WTC11 (cell line): Measurements from ENCODE around the gene IP6K3. TPM values are rescaled to one million over a fixed set of nuclear protein-coding genes. Genes with fewer than 3 reads are reported as not detected.

ENCODE experiments used
- ATAC-seq: fragments of 200-7000 bp; cut with Tn5 transposase; 2 replicates; pipeline ENCODE4 v1.10.0; 2021; ENCODE audit warnings: mild to moderate bottlenecking, moderate library complexity
- CTCF ChIA-PET: fragments of 300-600 bp; sonication (Branson Sonifier 250); formaldehyde crosslinking; loops from one replicate; lab custom pipeline; 2021; ENCODE audit warnings: antibody characterized with exemption; lab: Charles Lee
- POLR2A ChIA-PET: fragments of 350-600 bp; sonication (Branson Sonifier 250); formaldehyde crosslinking; loops from one replicate; lab custom pipeline; 2021; ENCODE audit warnings: antibody characterized with exemption; lab: Charles Lee
- DNase-seq: peaks from one replicate; pipeline ENCODE4 v3.0.0; 2021; ENCODE audit warnings: low spot score
- H3K27ac Mint-ChIP-seq: 2 replicates; pipeline ENCODE4 v1.8.0; 2021; ENCODE audit warnings: mixed read lengths
- H3K27me3 Mint-ChIP-seq: 2 replicates; pipeline ENCODE4 v1.8.0; 2021; ENCODE audit warnings: low read depth, mild to moderate bottlenecking, moderate library complexity, mixed read lengths
- H3K36me3 Mint-ChIP-seq: 2 replicates; pipeline ENCODE4 v1.8.0; 2021; ENCODE audit warnings: mixed read lengths
- H3K4me1 Mint-ChIP-seq: 2 replicates; pipeline ENCODE4 v1.8.0; 2022; ENCODE audit warnings: mixed read lengths
- H3K4me3 Mint-ChIP-seq: 2 replicates; pipeline ENCODE4 v1.8.0; 2021; ENCODE audit warnings: mild to moderate bottlenecking, moderate library complexity, mixed read lengths
- H3K9me3 Mint-ChIP-seq: 2 replicates; pipeline ENCODE4 v1.8.0; 2021; ENCODE audit warnings: mixed read lengths
- FOXK1 ChIP-seq: sonication (generic); formaldehyde crosslinking; IDR thresholded peaks from 2 replicates; pipeline ENCODE4 v1.8.0; 2022; ENCODE audit warnings: mild to moderate bottlenecking, moderate library complexity, missing genetic modification reagents
- IRF2 ChIP-seq: sonication (generic); formaldehyde crosslinking; IDR thresholded peaks from 2 replicates; pipeline ENCODE4 v1.8.0; 2022; ENCODE audit warnings: low read depth, missing genetic modification reagents, borderline replicate concordance
- NFATC4 ChIP-seq: fragments of 250-450 bp; sonication (Bioruptor Pico); IDR thresholded peaks from 2 replicates; pipeline ENCODE4 v1.9.0; 2021; ENCODE audit warnings: mild to moderate bottlenecking
- NR3C1 ChIP-seq: sonication (generic); formaldehyde crosslinking; conservative IDR thresholded peaks from 2 replicates; pipeline ENCODE4 v1.8.1; 2023; ENCODE audit warnings: low read depth, mild to moderate bottlenecking, missing genetic modification reagents
- PRRX2 ChIP-seq: fragments of 250-450 bp; sonication (Bioruptor Pico); IDR thresholded peaks from 2 replicates; pipeline ENCODE4 v1.8.0; 2021; ENCODE audit warnings: mild to moderate bottlenecking
- SMAD4 ChIP-seq: sonication (generic); formaldehyde crosslinking; IDR thresholded peaks from 2 replicates; pipeline ENCODE4 v1.8.0; 2022; ENCODE audit warnings: mild to moderate bottlenecking, missing genetic modification reagents
- ZBTB21 ChIP-seq: sonication (generic); formaldehyde crosslinking; IDR thresholded peaks from 2 replicates; pipeline ENCODE4 v1.8.1; 2023; ENCODE audit warnings: mild to moderate bottlenecking, missing genetic modification reagents, borderline replicate concordance
- ZNF232 ChIP-seq: sonication (generic); formaldehyde crosslinking; IDR thresholded peaks from 2 replicates; pipeline ENCODE4 v1.8.0; 2022; ENCODE audit warnings: mild to moderate bottlenecking, missing genetic modification reagents
- ZNF416 ChIP-seq: fragments of 250-450 bp; sonication (Bioruptor Pico); IDR thresholded peaks from 2 replicates; pipeline ENCODE4 v1.9.0; 2021; ENCODE audit warnings: mild to moderate bottlenecking, inconsistent platforms
- total RNA-seq: library from RNA; stranded (reverse); gene quantifications from 3 replicates; pipeline ENCODE4 v1.2.3, GENCODE V29; 2021
- TF ChIP-seq, protein P1 (sequence below): sonication (generic); formaldehyde crosslinking; IDR thresholded peaks from 2 replicates; pipeline ENCODE4 v1.8.0; 2022; ENCODE audit warnings: mild to moderate bottlenecking, missing genetic modification reagents
- TF ChIP-seq, protein P2 (sequence below): fragments of 250-450 bp; sonication (Bioruptor Pico); conservative IDR thresholded peaks from 2 replicates; pipeline ENCODE4 v1.9.0; 2021; ENCODE audit warnings: mild to moderate bottlenecking
- TF ChIP-seq, protein P3 (sequence below): sonication (generic); formaldehyde crosslinking; IDR thresholded peaks from 2 replicates; pipeline ENCODE4 v1.8.0; 2023; ENCODE audit warnings: missing genetic modification reagents
- TF ChIP-seq, protein P4 (sequence below): fragments of 250-450 bp; sonication (Bioruptor Pico); IDR thresholded peaks from 2 replicates; pipeline ENCODE4 v1.9.0; 2021; ENCODE audit warnings: mild to moderate bottlenecking
- TF ChIP-seq, protein P5 (sequence below): sonication (generic); formaldehyde crosslinking; IDR thresholded peaks from 2 replicates; pipeline ENCODE4 v1.8.1; 2023; ENCODE audit warnings: mild to moderate bottlenecking, moderate library complexity, missing genetic modification reagents
- TF ChIP-seq, protein P6 (sequence below): sonication (generic); formaldehyde crosslinking; IDR thresholded peaks from 2 replicates; pipeline ENCODE4 v1.8.0; 2022; ENCODE audit warnings: missing genetic modification reagents

Gene IP6K3
- total RNA-seq, 1 experiment from 2014 or later = 1.1 TPM

DNA sequence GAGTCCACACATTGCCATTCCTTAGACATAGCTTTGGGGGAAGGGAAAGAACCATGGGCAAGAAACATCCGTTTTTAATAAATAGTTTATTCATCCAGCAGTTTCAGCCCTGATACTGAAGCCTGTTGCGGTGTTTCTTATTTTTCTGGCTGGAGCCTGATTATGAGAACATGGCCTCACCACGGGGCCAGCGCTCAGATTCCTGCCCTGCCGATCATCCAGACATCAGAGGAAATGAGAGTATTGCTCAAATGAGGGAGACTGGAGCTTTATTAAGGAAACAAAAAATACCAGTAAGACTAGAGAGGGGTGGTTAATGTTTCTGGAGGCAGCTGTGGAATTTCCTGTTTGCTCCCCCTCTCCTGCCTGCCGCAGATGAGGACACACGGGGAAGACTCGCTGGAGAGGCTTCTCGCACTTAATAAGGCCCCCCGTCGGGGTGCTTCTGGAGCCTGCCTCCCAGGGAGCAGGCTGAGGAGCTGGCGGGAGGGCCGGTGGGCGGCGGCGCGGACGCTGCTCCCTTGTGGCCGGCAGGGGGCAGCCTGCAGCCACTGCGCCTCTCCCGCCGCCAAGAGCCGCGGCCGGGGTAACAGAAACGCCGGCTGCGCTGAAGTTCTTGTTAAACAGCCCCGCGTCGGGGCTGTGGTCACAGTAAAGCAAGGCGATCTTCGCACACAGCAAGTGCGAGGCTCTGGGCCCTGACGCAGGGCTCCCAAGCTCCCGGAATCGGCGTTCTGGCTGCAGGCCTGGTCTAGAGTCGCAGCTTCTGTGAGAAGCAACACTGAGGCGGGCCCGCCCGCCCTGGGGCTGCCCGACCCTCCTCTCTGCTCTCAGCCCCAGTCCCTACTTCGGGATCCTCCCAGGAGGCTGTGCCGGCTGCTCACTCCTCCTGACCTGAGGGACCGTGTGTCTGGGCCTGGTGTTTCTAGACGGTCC, 24.7 kb upstream of the IP6K3 start (continued):
- TF ChIP-seq ZBTB21 (0 out of 2 replicates have a peak, but pooled peaks have one; percentile 60), NR3C1 (no peak), ZNF416 (CRISPR knock-in tag) (peak; percentile 37; the same call in 1 of the 2 replicates)
- TF ChIP-seq, protein P1, sequence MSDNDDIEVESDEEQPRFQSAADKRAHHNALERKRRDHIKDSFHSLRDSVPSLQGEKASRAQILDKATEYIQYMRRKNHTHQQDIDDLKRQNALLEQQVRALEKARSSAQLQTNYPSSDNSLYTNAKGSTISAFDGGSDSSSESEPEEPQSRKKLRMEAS (CRISPR knock-in tag) = peak; percentile 82

DNA sequence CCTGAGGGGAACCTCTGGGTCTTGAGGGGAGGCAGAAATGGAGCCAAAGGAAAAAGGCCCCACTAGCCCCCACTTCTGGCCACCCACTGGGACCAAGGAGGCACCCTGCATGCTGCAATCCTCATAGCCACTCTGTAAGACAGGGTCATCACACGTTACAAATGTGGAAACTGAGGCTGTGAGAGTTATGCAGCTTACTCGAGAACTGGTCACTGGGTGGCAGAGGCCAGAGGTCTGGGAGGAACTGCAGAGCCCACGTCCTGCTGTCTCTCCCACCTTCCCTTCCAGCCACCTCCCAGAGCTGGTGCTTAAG, 24.1 kb upstream of the IP6K3 start:
- ChIA-PET POLR2A (interaction anchor here (0.8 to 1.4 kb wide), 3 partner anchors 9 to 132 kb away, joined by 3 to 4 read pairs (median 4); no protein-coding TSS in a partner anchor), CTCF (interaction anchor here (0.6 to 6.2 kb wide), 81 partner anchors 10 to 612 kb away, joined by 3 to 86 read pairs (median 5); partner anchors contain the start of genes IP6K3, LEMD2 and UQCC2)
- Mint-ChIP-seq H3K27ac (peak overlapping the region; percentile 70; the same call in 1 of the 2 replicates), H3K4me1 (peaks cover 32% of the 10 kb centered on the region), H3K27me3 (no peaks in the 10 kb centered on the region; the same call in 1 of the 2 replicates), H3K4me3 (no peak overlapping the region), H3K9me3 (peaks cover 10% of the 10 kb centered on the region), H3K36me3 (peaks cover 26% of the 10 kb centered on the region)
- TF ChIP-seq, protein P2, sequence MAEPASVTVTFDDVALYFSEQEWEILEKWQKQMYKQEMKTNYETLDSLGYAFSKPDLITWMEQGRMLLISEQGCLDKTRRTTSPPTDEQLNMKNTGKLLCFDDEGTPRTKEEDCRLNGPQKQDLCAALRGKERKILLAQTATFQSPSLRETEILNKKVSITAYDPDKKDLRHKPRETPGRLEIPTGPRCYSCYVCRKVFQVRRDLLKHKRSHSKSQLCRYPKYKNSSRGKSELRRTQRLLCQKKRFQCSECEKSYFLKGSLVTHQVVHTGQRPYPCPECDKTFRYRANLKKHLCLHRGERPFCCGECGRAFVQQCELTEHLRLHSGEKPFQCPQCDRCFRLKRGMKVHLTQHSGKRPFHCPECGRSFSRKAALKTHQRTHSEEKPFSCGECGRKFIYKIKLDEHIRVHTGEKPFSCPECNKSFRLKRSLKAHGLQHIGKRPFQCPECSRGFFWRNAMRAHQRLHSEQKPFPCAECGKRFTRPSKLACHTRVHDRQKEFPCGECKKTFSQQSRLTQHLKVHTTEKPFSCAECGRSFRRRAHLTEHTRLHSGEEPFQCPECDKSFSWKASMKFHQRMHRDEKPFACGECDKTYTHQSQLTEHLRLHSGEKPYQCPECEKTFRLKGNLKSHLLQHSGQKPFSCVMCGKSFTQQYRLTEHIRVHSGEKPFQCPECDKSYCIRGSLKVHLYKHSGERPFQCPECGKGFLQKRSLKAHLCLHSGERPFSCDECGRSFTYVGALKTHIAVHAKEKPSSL (CRISPR knock-in tag) = no peak
- TF ChIP-seq, protein P3, sequence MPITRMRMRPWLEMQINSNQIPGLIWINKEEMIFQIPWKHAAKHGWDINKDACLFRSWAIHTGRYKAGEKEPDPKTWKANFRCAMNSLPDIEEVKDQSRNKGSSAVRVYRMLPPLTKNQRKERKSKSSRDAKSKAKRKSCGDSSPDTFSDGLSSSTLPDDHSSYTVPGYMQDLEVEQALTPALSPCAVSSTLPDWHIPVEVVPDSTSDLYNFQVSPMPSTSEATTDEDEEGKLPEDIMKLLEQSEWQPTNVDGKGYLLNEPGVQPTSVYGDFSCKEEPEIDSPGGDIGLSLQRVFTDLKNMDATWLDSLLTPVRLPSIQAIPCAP = no peak
- TF ChIP-seq SMAD4 (CRISPR knock-in tag) (no peak), NFATC4 (CRISPR knock-in tag) (no peak), IRF2 (CRISPR knock-in tag) (no peak), FOXK1 (no peak)
- peak; percentile 1; the same call in 1 of the 2 replicates for ATAC-seq
- no peak for DNase-seq

DNA sequence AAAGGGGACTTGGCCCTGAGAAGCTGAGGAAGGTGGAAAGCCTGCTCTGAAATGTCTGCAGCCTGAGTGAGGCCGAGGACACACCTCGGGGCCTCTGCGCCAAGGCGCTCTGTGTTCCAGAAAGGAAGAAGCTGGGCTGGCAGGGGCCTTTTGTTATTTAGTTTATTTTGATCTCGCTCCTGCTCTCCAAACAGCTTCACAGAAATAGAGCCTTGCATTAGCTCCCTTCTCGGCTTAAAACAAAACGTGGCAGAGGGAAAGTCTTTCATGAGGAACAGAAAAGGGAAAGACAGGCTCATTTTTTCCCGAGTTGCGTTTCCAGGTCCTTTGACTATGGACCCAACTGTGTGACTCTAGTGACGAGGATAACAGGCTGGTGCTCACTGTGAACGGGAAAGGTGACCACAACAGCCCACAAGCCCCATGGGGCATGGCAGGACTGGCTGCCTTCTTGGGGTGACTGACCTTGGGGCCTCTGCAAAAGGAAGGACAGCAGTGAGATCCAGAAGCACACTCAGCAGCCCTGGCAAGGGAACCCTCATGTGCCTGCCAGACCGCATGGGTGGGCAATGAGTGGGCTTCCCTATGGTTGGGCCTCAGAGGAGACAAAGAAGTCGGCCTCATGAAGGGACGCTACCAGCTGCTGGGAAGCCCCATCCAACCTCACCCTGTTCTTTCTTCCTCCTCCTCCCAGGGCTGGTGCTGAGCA, 23.6 kb upstream of the IP6K3 start:
- ATAC-seq (peak; percentile 10), DNase-seq (no peak)
- Mint-ChIP-seq H3K27ac (peak overlapping the region; percentile 61), H3K4me3 (no peak overlapping the region), H3K9me3 (peaks cover 10% of the 10 kb centered on the region), H3K4me1 (peaks cover 32% of the 10 kb centered on the region)
- POLR2A ChIA-PET = interaction anchor here (0.5 to 1.4 kb wide), 4 partner anchors 8 to 651 kb away, joined by 3 to 4 read pairs (median 4); no protein-coding TSS in a partner anchor
- CTCF ChIA-PET = interaction anchor here (0.5 to 6.2 kb wide), 45 partner anchors 10 to 393 kb away, joined by 3 to 86 read pairs (median 6); partner anchors contain the start of genes IP6K3, LEMD2 and UQCC2
- TF ChIP-seq, protein P4, sequence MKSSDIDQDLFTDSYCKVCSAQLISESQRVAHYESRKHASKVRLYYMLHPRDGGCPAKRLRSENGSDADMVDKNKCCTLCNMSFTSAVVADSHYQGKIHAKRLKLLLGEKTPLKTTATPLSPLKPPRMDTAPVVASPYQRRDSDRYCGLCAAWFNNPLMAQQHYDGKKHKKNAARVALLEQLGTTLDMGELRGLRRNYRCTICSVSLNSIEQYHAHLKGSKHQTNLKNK (CRISPR knock-in tag) = no peak
- TF ChIP-seq, protein P5, sequence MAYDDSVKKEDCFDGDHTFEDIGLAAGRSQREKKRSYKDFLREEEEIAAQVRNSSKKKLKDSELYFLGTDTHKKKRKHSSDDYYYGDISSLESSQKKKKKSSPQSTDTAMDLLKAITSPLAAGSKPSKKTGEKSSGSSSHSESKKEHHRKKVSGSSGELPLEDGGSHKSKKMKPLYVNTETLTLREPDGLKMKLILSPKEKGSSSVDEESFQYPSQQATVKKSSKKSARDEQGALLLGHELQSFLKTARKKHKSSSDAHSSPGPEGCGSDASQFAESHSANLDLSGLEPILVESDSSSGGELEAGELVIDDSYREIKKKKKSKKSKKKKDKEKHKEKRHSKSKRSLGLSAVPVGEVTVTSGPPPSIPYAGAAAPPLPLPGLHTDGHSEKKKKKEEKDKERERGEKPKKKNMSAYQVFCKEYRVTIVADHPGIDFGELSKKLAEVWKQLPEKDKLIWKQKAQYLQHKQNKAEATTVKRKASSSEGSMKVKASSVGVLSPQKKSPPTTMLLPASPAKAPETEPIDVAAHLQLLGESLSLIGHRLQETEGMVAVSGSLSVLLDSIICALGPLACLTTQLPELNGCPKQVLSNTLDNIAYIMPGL (CRISPR knock-in tag) = no peak
- TF ChIP-seq PRRX2 (0 out of 2 replicates have a peak, but pooled peaks have one; percentile 47), ZNF232 (CRISPR knock-in tag) (peak; percentile 63; the same call in 1 of the 2 replicates)
- TF ChIP-seq, protein P6, sequence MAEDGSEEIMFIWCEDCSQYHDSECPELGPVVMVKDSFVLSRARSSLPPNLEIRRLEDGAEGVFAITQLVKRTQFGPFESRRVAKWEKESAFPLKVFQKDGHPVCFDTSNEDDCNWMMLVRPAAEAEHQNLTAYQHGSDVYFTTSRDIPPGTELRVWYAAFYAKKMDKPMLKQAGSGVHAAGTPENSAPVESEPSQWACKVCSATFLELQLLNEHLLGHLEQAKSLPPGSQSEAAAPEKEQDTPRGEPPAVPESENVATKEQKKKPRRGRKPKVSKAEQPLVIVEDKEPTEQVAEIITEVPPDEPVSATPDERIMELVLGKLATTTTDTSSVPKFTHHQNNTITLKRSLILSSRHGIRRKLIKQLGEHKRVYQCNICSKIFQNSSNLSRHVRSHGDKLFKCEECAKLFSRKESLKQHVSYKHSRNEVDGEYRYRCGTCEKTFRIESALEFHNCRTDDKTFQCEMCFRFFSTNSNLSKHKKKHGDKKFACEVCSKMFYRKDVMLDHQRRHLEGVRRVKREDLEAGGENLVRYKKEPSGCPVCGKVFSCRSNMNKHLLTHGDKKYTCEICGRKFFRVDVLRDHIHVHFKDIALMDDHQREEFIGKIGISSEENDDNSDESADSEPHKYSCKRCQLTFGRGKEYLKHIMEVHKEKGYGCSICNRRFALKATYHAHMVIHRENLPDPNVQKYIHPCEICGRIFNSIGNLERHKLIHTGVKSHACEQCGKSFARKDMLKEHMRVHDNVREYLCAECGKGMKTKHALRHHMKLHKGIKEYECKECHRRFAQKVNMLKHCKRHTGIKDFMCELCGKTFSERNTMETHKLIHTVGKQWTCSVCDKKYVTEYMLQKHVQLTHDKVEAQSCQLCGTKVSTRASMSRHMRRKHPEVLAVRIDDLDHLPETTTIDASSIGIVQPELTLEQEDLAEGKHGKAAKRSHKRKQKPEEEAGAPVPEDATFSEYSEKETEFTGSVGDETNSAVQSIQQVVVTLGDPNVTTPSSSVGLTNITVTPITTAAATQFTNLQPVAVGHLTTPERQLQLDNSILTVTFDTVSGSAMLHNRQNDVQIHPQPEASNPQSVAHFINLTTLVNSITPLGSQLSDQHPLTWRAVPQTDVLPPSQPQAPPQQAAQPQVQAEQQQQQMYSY (CRISPR knock-in tag) = peak; percentile 72
- TF ChIP-seq, all 79 proteins: peak for 3
- Mint-ChIP-seq H3K27me3 (no peaks in the 10 kb centered on the region; the same call in 1 of the 2 replicates), H3K36me3 (peaks cover 21% of the 10 kb centered on the region)
